GM04504 (cell line): Measurements from ENCODE around the gene USP36.
"Not testable (repeated sequence)": the region's sequence is repeated elsewhere in the genome, so short reads cannot be mapped to it uniquely, and the experiment has no call there.

Experiments used
- DNase-seq: peaks from one replicate; pipeline ENCODE4 v3.0.0-alpha.2; 2012; ENCODE audit warnings: low read depth

Gene USP36

GRCh38 chr17:78791840-78792709, 48.5 kb downstream of the USP36 start:
- no peak for DNase-seq

- DNase-seq = no peak
These were observed 50.1 kb downstream of the USP36 start for GRCh38 chr17:78790552-78790951.

GRCh38 chr17:78789663-78790181, 50.9 kb downstream of the USP36 start:
- peak; percentile 34 for DNase-seq

- no peak for DNase-seq
These were observed 51.4 kb downstream of the USP36 start for GRCh38 chr17:78789149-78789662.

GRCh38 chr17:78788451-78788850, 52.2 kb downstream of the USP36 start:
- DNase-seq = no peak

GRCh38 chr17:78787444-78787843, 53.2 kb downstream of the USP36 start:
- DNase-seq = no peak

GRCh38 chr17:78785663-78786057, 55.0 kb downstream of the USP36 start:
- no peak for DNase-seq

- no peak for DNase-seq
These were observed 55.5 kb downstream of the USP36 start for GRCh38 chr17:78785011-78785662.

- no peak for DNase-seq
These were observed 56.3 kb downstream of the USP36 start for GRCh38 chr17:78784352-78784751.

- DNase-seq = no peak
These were observed 56.8 kb downstream of the USP36 start for GRCh38 chr17:78783711-78784324.

- DNase-seq = no peak
These were observed 58.7 kb downstream of the USP36 start, which contains the start of gene CYTH1 for GRCh38 chr17:78781893-78782304. Gene CYTH1, minus strand, starts transcription at chr17:78782273. Its CDS starts 50 bp downstream, at chr17:78782223.

GRCh38 chr17:78781104-78781892, 59.3 kb downstream of the USP36 start:
- no peak for DNase-seq

GRCh38 chr17:78780335-78780734, 60.3 kb downstream of the USP36 start:
- DNase-seq = no peak

- DNase-seq = no peak
These were observed 60.8 kb downstream of the USP36 start for GRCh38 chr17:78779850-78780249.

GRCh38 chr17:78779286-78779651, 61.3 kb downstream of the USP36 start:
- not testable (repeated sequence) for DNase-seq

- DNase-seq = no peak
These were observed 62.7 kb downstream of the USP36 start for GRCh38 chr17:78777881-78778280.

GRCh38 chr17:78774956-78775571, 65.5 kb downstream of the USP36 start:
- no peak for DNase-seq

- DNase-seq = no peak
These were observed 66.2 kb downstream of the USP36 start for GRCh38 chr17:78774453-78774852.

GRCh38 chr17:78771758-78772382, 68.7 kb downstream of the USP36 start:
- no peak for DNase-seq

GRCh38 chr17:78769196-78769773, 71.3 kb downstream of the USP36 start:
- no peak for DNase-seq
